ENCODE results near the gene TSPAN8. TPM values are rescaled to one million over a fixed set of nuclear protein-coding genes. Genes with fewer than 3 reads are reported as not detected.

TSPAN8 gene
- total RNA-seq, 4 donors from 2014 or later, result 4.7 to 36.3 (median 12.1) TPM

GRCh38 chr12:71191509-71192196 lies 33.9 kb upstream of the TSPAN8 start:
- no peak for TF ChIP-seq CTCF (IDR thresholded peaks at IDR 0.05; ENCODE audit: low read depth)

DNA sequence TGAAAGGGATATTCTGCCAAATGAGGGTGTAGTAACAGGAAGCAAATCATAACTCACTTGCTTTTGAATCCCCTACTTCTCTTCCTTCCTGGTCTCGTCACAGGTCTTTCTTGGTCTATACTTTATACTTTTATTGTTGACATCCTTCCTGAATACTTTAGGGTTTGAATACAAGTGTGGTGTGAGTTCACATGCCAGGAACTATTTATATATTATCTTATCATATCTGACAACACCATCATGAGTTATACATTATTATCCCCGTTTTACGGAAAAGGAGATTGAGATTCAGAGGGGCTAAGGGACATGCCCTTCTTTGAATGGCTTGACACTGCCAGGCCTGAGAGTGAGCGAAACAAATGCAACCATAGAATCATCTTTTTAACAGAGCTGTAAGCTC lies 33.0 kb upstream of the TSPAN8 start:
- TF ChIP-seq CTCF (IDR thresholded peaks at IDR 0.05; ENCODE audit: low read depth), result no peak

GRCh38 chr12:71187379-71187778 lies 29.6 kb upstream of the TSPAN8 start:
- no peak for TF ChIP-seq CTCF (IDR thresholded peaks at IDR 0.05; ENCODE audit: low read depth)

GRCh38 chr12:71186571-71187288 lies 28.9 kb upstream of the TSPAN8 start:
- no peak for TF ChIP-seq CTCF (IDR thresholded peaks at IDR 0.05; ENCODE audit: low read depth)

DNA sequence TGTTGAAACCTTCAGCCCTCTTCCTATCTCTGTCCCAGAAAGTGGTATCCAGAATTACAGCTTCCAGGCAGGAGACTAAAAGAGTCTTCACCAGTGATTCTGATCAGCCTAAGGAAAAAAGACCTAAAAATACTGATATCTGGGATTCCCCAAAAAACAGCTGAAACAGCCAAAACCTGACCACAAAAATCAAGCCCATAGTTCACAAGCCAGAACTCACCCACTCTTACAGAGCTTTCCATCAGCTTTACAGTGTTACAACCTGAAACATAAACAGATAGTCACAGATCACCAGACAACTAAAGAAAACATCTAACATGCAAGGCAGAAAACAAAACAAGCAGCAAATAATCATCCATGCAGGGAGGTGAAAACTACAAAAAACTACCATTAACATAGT lies 26.0 kb upstream of the TSPAN8 start:
- TF ChIP-seq CTCF (IDR thresholded peaks at IDR 0.05; ENCODE audit: low read depth), result no peak

DNA sequence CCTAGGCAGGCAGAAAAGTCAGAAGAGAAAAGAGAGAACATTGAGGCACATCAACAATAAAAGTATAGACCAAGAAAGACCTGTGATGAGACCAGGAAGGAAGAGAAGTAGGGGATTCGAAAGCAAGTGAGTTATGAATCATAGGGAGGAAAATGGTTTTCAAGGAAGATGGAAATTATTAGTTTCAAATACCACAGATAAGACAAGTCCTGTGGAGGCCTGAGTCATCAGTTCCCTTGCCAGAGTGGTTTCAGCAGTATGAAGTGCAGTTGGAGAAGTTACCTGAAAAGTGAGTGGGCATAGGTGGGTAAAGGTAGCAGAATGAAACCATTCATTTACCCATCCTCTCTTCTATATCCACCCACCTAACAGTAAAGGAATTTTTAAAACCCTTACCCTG lies 25.2 kb upstream of the TSPAN8 start:
- no peak for TF ChIP-seq CTCF (IDR thresholded peaks at IDR 0.05; ENCODE audit: low read depth)

GRCh38 chr12:71178162-71178561 lies 20.4 kb upstream of the TSPAN8 start:
- TF ChIP-seq CTCF (IDR thresholded peaks at IDR 0.05; ENCODE audit: low read depth), result no peak

All from subcutaneous adipose tissue (tissue), 4 donors.